ENCODE results near the gene MNT.

MNT gene

DNA sequence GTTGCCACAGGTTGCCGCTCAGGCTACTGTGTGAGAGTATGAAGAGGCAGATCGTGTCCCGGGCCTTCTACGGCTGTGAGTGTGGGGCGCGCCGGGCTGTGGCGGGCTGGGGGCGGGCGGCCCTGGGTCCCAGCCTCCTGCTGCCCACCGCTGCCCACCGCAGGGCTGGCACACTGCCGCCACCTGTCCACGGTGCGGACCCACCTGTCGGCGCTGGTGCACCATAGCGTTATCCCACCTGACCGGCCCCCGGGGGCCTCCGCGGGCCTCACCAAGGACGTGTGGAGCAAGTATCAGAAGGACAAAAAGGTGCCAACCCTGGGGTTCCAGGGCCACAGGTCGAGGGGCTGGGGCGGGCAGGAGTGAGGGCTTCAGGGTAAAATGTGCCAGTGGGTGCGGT lies 28.7 kb downstream of the MNT start:
- DNase-seq, result no peak
- no peaks in the 10 kb centered on the region for H3K9me3 Mint-ChIP-seq
- H3K4me1 Mint-ChIP-seq, result peaks cover 14% of the 10 kb centered on the region
- no peak overlapping the region for H3K4me3 Mint-ChIP-seq
- TF ChIP-seq, protein P1, sequence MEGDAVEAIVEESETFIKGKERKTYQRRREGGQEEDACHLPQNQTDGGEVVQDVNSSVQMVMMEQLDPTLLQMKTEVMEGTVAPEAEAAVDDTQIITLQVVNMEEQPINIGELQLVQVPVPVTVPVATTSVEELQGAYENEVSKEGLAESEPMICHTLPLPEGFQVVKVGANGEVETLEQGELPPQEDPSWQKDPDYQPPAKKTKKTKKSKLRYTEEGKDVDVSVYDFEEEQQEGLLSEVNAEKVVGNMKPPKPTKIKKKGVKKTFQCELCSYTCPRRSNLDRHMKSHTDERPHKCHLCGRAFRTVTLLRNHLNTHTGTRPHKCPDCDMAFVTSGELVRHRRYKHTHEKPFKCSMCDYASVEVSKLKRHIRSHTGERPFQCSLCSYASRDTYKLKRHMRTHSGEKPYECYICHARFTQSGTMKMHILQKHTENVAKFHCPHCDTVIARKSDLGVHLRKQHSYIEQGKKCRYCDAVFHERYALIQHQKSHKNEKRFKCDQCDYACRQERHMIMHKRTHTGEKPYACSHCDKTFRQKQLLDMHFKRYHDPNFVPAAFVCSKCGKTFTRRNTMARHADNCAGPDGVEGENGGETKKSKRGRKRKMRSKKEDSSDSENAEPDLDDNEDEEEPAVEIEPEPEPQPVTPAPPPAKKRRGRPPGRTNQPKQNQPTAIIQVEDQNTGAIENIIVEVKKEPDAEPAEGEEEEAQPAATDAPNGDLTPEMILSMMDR (IDR thresholded peaks at IDR 0.05), result no peak
- peaks cover 13% of the 10 kb centered on the region for H3K36me3 Mint-ChIP-seq (ENCODE audit: low read depth)
- peaks cover 3% of the 10 kb centered on the region for H3K27me3 Mint-ChIP-seq (ENCODE audit: low read depth, poor library complexity)
- H3K27ac Mint-ChIP-seq, result no peak overlapping the region

- Mint-ChIP-seq H3K4me3 (no peak overlapping the region), H3K27ac (no peak overlapping the region), H3K27me3 (ENCODE audit: low read depth, poor library complexity) (peaks cover 3% of the 10 kb centered on the region), H3K4me1 (peaks cover 21% of the 10 kb centered on the region), H3K9me3 (no peaks in the 10 kb centered on the region), H3K36me3 (ENCODE audit: low read depth) (peaks cover 7% of the 10 kb centered on the region)
- no peak for DNase-seq
- TF ChIP-seq, protein P1 (IDR thresholded peaks at IDR 0.05), result no peak
Measured at GRCh38 chr17:2371183-2372130, 29.4 kb downstream of the MNT start.

GRCh38 chr17:2370211-2370589 lies 30.7 kb downstream of the MNT start:
- TF ChIP-seq, protein P1 (IDR thresholded peaks at IDR 0.05), result no peak
- no peak overlapping the region for H3K4me3 Mint-ChIP-seq
- no peak overlapping the region for H3K27ac Mint-ChIP-seq
- no peaks in the 10 kb centered on the region for H3K9me3 Mint-ChIP-seq
- peaks cover 6% of the 10 kb centered on the region for H3K36me3 Mint-ChIP-seq (ENCODE audit: low read depth)
- DNase-seq, result no peak
- H3K27me3 Mint-ChIP-seq (ENCODE audit: low read depth, poor library complexity), result peaks cover 3% of the 10 kb centered on the region
- H3K4me1 Mint-ChIP-seq, result peaks cover 15% of the 10 kb centered on the region

GRCh38 chr17:2369551-2370210 lies 31.2 kb downstream of the MNT start:
- peak; percentile 46 for DNase-seq
- Mint-ChIP-seq H3K36me3 (ENCODE audit: low read depth) (peaks cover 3% of the 10 kb centered on the region), H3K4me3 (no peak overlapping the region), H3K9me3 (no peaks in the 10 kb centered on the region), H3K4me1 (peaks cover 15% of the 10 kb centered on the region), H3K27ac (no peak overlapping the region), H3K27me3 (ENCODE audit: low read depth, poor library complexity) (peaks cover 3% of the 10 kb centered on the region)
- TF ChIP-seq, protein P1 (IDR thresholded peaks at IDR 0.05), result peak; percentile 10

DNA sequence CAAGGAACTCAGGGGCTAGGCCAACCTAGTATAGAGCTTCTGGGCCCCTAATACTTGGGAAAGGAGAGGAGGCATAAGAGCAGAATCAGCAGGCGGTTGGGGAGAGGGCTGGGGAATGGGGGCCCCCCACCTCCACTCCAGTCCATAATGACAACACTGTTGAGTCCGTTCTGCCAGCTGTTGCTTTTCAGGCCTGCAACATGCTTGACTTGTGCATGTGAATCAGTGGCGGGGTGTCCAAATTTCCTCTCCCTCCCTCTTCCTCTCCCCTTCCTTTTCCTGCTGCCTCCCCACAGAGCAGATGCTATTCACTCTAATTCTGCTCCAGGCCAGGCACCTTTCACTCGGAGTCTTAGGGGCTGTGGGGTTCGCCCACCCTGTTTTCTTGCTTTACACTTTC lies 31.8 kb downstream of the MNT start:
- TF ChIP-seq, protein P1 (IDR thresholded peaks at IDR 0.05), result no peak
- H3K9me3 Mint-ChIP-seq, result no peaks in the 10 kb centered on the region
- H3K4me1 Mint-ChIP-seq, result peaks cover 15% of the 10 kb centered on the region
- DNase-seq, result no peak
- no peak overlapping the region for H3K4me3 Mint-ChIP-seq
- no peaks in the 10 kb centered on the region for H3K36me3 Mint-ChIP-seq (ENCODE audit: low read depth)
- no peak overlapping the region for H3K27ac Mint-ChIP-seq
- peaks cover 3% of the 10 kb centered on the region for H3K27me3 Mint-ChIP-seq (ENCODE audit: low read depth, poor library complexity)
